Endodermal cell (in vitro differentiated cells): Measurements from ENCODE around the gene FES. TPM values are rescaled to one million over a fixed set of nuclear protein-coding genes. Genes with fewer than 3 reads are reported as not detected.

Source experiments
- DNase-seq: peaks from one replicate; pipeline ENCODE4 v3.0.0-alpha.2; 2017
- H3K27ac ChIP-seq: 2 replicates; pipeline ENCODE4 v1.5.1; 2013; ENCODE audit warnings: mild to moderate bottlenecking, low read depth, low read length, moderate library complexity
- H3K27me3 ChIP-seq: 2 replicates; pipeline ENCODE4 v1.6.1; 2013; ENCODE audit warnings: mild to moderate bottlenecking, low read length, moderate library complexity; ENCODE audit not compliant: insufficient read depth, control insufficient read depth, poor library complexity, severe bottlenecking
- H3K36me3 ChIP-seq: 2 replicates; pipeline ENCODE4 v1.7.0; 2013; ENCODE audit warnings: mild to moderate bottlenecking, low read length, moderate library complexity; ENCODE audit not compliant: control insufficient read depth, insufficient read depth
- H3K4me1 ChIP-seq: one replicate; pipeline ENCODE4 v1.7.0; 2013; ENCODE audit warnings: low read length; ENCODE audit not compliant: control insufficient read depth, insufficient read depth
- H3K4me3 ChIP-seq: 2 replicates; pipeline ENCODE4 v1.5.1; 2013; ENCODE audit warnings: mild to moderate bottlenecking, low read length, moderate library complexity
- H3K9ac ChIP-seq: 2 replicates; pipeline ENCODE4 v1.6.1; 2013; ENCODE audit warnings: mild to moderate bottlenecking, low read length, moderate library complexity; ENCODE audit not compliant: poor library complexity, severe bottlenecking; ENCODE audit errors: extremely low read depth
- H3K9me3 ChIP-seq: 2 replicates; pipeline ENCODE4 v1.6.1; 2013; ENCODE audit warnings: mild to moderate bottlenecking, low read length, moderate library complexity; ENCODE audit not compliant: control insufficient read depth
- H3K27ac Mint-ChIP-seq: 2 replicates; pipeline ENCODE4 v1.8.0; 2020; ENCODE audit warnings: mixed read lengths
- H3K27me3 Mint-ChIP-seq: 2 replicates; pipeline ENCODE4 v1.8.0; 2021; ENCODE audit warnings: mild to moderate bottlenecking, mixed read lengths; ENCODE audit not compliant: insufficient read depth
- H3K36me3 Mint-ChIP-seq: 2 replicates; pipeline ENCODE4 v1.8.0; 2020; ENCODE audit warnings: low read depth, mixed read lengths
- H3K4me1 Mint-ChIP-seq: 2 replicates; pipeline ENCODE4 v1.8.0; 2020; ENCODE audit warnings: mixed read lengths
- H3K4me3 Mint-ChIP-seq: 2 replicates; pipeline ENCODE4 v1.8.0; 2020; ENCODE audit warnings: mild to moderate bottlenecking, moderate library complexity, mixed read lengths
- H3K9me3 Mint-ChIP-seq: 2 replicates; pipeline ENCODE4 v1.8.0; 2020; ENCODE audit warnings: mild to moderate bottlenecking, mixed read lengths
- WGBS, 2 experiments: methylation state at CpG; one replicate each; pipeline versions ENCODE4 v1.1.5 to v1.1.7; 2013; ENCODE audit warnings: missing lambda C conversion rate in 2 of 2, mixed read lengths in 1 of 2; ENCODE audit not compliant: insufficient coverage in 1 of 2, insufficient read length in 1 of 2; 5-methylcytosine and 5-hydroxymethylcytosine counted together
- total RNA-seq, 2 donors: library from RNA; stranded (reverse); fragmentation: NEBNext Ultra II Directional in 1 of 2; extraction: Animal tissue kit (Norgen Biotek cat#: 25700) in 1 of 2; gene quantifications; 2 replicates in 1 of 2; 3 replicates in 1 of 2; pipeline ENCODE4 v1.2.1, GENCODE V29; 2021
- TF ChIP-seq, protein P1 (sequence below): fragments of 200-600 bp; sonication (generic); conservative IDR thresholded peaks from 2 replicates; pipeline ENCODE4 v1.5.0; 2021; ENCODE audit warnings: antibody characterized with exemption, mild to moderate bottlenecking

Gene FES
- total RNA-seq, 2 donors from 2014 or later, result 25.9 to 29.9 TPM

DNA sequence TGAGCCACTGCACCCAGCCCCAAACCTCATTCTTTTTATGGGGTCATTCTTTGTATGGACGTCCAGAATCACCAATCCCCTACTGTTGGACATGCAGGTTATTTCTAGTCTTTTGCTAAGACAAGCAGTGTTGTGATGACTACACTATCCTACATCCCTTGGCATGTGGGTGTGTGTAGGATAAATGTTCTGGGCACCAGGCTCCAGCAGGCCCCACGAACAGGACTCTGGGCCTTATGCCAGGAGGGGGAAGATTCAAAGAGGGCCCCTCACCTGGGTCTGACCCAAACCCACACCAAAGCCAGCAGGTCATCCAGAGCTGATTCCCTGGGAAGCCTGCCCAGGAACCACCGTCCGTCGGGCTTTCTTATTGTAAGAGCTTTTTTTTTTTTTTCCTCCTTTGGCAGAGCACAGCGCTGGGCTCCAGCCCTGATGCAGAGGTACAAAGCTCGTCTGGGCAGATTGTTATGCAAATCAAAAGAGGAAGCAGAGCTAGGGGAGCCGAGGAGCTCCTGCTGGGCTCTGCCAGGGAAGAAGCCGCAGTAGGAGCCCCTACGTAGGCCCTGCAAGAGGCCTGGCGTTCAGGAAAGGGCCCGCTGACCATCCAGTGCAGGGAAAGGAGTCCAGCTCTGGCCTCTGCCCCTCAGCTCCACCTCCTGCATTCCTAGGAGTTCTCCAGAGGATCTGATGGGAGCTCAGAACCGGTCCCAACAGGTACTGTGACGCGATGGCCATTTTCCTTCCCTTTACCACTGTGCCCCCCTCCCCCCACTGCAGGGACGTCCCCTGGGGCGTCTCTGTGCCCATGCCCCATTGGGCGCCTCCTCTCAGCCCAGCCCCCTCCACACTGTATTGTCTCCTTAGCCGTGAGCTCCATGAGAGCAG is 44.9 kb upstream of the FES start:
- no peak overlapping the region for H3K9ac ChIP-seq

DNA sequence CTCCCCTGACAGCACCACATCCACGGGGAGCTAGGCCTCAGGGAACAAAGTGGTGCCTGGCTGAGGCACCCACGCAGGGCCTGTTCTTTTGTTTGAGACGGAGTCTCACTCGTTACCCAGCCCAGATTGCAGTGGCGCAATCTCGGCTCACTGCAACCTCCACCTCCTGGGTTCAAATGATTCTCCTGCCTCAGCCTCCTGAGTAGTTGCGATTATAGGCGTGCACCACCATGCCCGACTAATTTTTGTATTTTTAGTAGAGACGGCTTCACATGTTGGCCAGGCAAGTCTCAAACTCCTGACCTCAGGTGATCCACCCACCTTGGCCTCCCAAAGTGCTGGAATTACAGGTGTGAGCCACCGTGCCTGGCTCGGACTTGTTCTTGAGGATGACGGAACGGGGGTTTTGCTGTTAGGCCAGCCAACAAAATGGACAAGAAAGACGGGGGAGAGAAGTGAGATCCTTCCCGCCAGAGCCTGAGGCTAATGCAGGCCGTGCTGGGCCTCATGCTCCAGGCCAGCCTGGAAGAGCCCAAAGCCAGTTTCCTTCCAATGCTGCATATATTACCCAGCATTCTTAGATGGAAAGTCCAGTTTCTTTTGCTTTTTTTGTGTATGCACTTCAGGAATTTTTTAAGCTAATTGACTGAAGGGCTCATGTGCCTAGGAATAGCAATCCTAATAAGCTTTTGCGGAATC is 44.0 kb upstream of the FES start:
- Histone ChIP-seq H3K4me3 (no peak overlapping the region), H3K9ac (no peak overlapping the region), H3K27ac (no peak overlapping the region), H3K9me3 (no peaks in the 10 kb centered on the region), H3K4me1 (peaks cover 5% of the 10 kb centered on the region), H3K27me3 (no peaks in the 10 kb centered on the region), H3K36me3 (no peaks in the 10 kb centered on the region)
- H3K9me3 Mint-ChIP-seq, result no peaks in the 10 kb centered on the region
- DNase-seq, result no peak
- H3K4me3 Mint-ChIP-seq, result no peak overlapping the region
- no peaks in the 10 kb centered on the region for H3K36me3 Mint-ChIP-seq
- TF ChIP-seq, protein P1, sequence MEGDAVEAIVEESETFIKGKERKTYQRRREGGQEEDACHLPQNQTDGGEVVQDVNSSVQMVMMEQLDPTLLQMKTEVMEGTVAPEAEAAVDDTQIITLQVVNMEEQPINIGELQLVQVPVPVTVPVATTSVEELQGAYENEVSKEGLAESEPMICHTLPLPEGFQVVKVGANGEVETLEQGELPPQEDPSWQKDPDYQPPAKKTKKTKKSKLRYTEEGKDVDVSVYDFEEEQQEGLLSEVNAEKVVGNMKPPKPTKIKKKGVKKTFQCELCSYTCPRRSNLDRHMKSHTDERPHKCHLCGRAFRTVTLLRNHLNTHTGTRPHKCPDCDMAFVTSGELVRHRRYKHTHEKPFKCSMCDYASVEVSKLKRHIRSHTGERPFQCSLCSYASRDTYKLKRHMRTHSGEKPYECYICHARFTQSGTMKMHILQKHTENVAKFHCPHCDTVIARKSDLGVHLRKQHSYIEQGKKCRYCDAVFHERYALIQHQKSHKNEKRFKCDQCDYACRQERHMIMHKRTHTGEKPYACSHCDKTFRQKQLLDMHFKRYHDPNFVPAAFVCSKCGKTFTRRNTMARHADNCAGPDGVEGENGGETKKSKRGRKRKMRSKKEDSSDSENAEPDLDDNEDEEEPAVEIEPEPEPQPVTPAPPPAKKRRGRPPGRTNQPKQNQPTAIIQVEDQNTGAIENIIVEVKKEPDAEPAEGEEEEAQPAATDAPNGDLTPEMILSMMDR, result no peak
- no peaks in the 10 kb centered on the region for H3K27me3 Mint-ChIP-seq
- peak overlapping the region; percentile 78 for H3K27ac Mint-ChIP-seq
- 91 to 92% methylated on average over 13 to 18 of the region's 18 CpGs for WGBS, 2 experiments
- peaks cover 15% of the 10 kb centered on the region for H3K4me1 Mint-ChIP-seq

More for the DNA sequence above, 44.9 kb upstream of the FES start:
- WGBS, 2 experiments, result 35 to 54% methylated on average over 8 to 19 of the region's 19 CpGs
- Mint-ChIP-seq H3K36me3 (no peaks in the 10 kb centered on the region), H3K9me3 (no peaks in the 10 kb centered on the region), H3K4me3 (no peak overlapping the region), H3K27ac (peak overlapping the region; percentile 78), H3K27me3 (no peaks in the 10 kb centered on the region), H3K4me1 (peaks cover 18% of the 10 kb centered on the region)
- peaks cover 5% of the 10 kb centered on the region for H3K4me1 ChIP-seq
- peak; percentile 88 for DNase-seq
- H3K27ac ChIP-seq, result no peak overlapping the region
- no peak overlapping the region for H3K4me3 ChIP-seq
- no peaks in the 10 kb centered on the region for H3K36me3 ChIP-seq
- TF ChIP-seq, protein P1, result no peak
- no peaks in the 10 kb centered on the region for H3K27me3 ChIP-seq
- no peaks in the 10 kb centered on the region for H3K9me3 ChIP-seq

DNA sequence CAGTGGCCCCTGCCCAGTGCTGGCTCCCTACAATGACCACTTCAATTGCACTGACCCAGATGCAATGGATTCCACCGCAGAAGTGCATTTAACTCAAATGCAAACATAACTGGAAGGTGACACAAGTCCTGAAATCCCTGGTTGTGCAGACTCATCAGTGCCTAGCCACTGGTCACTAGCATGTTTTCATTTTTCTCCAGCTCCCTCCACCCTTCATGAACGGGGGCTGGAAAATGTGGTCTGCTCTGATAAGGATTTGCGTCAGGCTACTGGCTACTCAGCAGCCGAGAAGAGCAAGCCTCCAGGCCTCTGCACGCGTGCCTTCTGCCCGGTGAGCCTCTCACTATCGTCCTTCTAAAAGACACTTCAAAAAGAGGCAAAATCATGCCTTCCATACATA is 43.4 kb upstream of the FES start:
- 96 to 100% methylated on average over 1 to 7 of the region's 8 CpGs for WGBS, 2 experiments
- H3K4me3 Mint-ChIP-seq, result no peak overlapping the region
- no peak for DNase-seq
- no peaks in the 10 kb centered on the region for H3K36me3 Mint-ChIP-seq
- Histone ChIP-seq H3K27me3 (no peaks in the 10 kb centered on the region), H3K36me3 (no peaks in the 10 kb centered on the region), H3K9ac (no peak overlapping the region), H3K4me3 (no peak overlapping the region), H3K9me3 (no peaks in the 10 kb centered on the region), H3K27ac (no peak overlapping the region), H3K4me1 (peaks cover 5% of the 10 kb centered on the region)
- H3K9me3 Mint-ChIP-seq, result no peaks in the 10 kb centered on the region
- TF ChIP-seq, protein P1, result no peak
- peaks cover 15% of the 10 kb centered on the region for H3K4me1 Mint-ChIP-seq
- no peak overlapping the region for H3K27ac Mint-ChIP-seq
- H3K27me3 Mint-ChIP-seq, result no peaks in the 10 kb centered on the region
